Central memory CD4-positive, alpha-beta T cell (primary cell): ENCODE data around the gene MAP3K10.

ENCODE experiments used
- DNase-seq: peaks from one replicate; pipeline ENCODE4 v3.0.0; 2022

MAP3K10 gene

DNA sequence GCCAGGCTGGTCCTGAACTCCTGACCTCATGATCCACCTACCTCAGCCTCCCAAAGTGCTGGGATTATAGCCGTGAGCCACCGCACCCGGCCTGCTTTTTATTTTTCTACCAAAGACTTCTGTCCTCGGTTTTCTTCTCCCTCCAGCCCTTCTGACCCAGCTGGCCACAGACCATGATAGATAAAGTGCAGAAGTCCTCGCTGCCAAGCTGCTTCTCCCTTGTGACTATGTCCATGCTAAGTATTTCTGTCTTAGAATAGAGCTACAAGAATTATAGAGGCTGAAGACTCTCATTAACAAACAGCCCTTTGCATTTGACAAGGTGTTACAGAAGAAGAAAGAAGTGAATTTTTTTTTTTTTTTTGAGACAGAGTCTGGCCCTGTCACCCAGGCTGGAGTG lies 15.4 kb upstream of the MAP3K10 start:
- DNase-seq, result no peak

DNA sequence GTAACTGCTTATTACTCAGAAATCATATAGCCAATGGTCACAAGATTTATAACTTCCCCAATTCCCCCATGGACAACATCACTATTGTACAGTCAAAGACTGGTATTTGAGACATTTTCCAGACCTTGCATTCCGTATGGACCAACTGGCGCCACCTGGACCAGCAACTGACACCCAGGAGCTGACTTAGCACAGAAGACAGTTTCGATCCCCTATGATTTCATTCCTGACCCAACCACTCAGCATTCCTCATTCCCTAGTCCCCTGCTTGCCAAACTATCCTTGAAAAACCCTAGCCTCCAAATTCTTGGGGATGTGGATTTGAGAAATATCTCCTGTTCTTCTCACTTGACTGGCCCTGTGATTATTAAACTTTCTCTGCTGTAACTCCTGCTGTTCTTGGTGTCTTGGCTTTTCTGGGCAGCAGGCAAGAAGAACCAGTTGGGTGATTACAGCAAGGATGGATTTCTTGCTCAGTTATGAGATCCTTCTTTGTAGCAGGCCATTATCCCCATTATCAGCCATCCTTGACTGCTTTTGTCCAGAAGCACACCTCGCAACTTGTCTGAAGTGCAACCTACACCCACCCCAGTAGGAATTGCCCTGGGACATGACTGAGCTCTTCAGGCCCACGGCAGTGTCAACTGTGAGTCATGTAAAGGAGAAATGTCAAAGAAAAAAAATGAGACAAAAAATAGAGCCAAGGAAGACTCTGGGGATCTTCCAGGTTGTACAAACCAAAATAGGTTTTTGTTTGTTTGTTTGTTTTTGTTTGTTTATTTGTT lies 13.7 kb upstream of the MAP3K10 start:
- no peak for DNase-seq

DNA sequence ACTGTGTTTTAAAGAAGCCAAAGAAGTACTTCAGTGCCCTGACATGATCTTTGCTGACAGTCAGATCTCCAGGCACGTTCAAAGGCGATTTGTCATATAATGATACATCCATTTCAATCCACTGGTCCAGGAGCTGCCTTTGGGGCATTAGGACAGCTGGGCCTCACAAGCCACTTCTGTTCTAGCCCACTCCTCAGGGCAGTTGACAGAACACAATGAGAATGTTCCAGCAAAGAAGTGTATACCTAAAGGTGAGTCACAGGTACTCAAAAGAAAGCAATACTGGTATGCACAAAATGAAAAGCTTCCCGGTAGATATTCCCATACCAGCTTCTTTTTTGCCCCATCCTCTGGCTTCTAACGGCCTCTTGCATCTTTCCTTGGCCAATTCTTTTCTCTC lies 12.5 kb upstream of the MAP3K10 start:
- no peak for DNase-seq

DNA sequence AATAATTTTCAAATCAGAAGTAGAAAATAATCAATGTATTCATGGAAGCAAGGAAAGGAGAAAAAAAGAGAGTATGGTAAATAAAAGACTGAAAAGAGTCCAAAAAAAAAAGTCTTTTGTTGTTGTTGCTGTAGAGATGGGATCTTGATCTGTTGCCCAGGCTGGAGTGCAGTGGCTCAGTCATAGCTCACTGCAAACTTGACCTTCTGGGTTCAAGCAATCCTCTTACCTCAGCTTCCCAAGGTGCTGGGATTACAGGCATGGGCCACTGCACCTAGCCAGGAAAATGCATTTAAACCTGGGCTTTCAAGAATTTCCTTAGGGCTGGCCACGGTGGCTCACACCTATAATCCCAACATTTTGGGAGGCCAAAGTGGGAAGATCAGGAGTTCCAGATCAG lies 7.0 kb upstream of the MAP3K10 start:
- DNase-seq, result no peak

DNA sequence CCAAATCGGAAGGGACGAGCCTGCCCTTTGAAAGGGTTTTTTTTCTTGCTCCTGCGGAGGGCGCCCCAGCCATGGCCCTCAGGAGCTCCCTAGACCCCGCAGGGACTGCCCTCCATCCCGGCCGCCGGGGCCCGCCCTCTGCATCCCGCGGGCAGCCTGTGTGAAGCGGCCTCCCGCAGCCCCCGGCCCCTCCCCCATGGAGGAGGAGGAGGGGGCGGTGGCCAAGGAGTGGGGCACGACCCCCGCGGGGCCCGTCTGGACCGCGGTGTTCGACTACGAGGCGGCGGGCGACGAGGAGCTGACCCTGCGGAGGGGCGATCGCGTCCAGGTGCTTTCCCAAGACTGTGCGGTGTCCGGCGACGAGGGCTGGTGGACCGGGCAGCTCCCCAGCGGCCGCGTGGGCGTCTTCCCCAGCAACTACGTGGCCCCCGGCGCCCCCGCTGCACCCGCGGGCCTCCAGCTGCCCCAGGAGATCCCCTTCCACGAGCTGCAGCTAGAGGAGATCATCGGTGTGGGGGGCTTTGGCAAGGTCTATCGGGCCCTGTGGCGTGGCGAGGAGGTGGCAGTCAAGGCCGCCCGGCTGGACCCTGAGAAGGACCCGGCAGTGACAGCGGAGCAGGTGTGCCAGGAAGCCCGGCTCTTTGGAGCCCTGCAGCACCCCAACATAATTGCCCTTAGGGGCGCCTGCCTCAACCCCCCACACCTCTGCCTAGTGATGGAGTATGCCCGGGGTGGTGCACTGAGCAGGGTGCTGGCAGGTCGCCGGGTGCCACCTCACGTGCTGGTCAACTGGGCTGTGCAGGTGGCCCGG lies 815 bp downstream of the MAP3K10 start:
- DNase-seq, result no peak

GRCh38 chr19:40192758-40193586 lies 1.7 kb downstream of the MAP3K10 start:
- no peak for DNase-seq

- DNase-seq, result no peak
Observed at GRCh38 chr19:40193587-40193849, 2.3 kb downstream of the MAP3K10 start.

DNA sequence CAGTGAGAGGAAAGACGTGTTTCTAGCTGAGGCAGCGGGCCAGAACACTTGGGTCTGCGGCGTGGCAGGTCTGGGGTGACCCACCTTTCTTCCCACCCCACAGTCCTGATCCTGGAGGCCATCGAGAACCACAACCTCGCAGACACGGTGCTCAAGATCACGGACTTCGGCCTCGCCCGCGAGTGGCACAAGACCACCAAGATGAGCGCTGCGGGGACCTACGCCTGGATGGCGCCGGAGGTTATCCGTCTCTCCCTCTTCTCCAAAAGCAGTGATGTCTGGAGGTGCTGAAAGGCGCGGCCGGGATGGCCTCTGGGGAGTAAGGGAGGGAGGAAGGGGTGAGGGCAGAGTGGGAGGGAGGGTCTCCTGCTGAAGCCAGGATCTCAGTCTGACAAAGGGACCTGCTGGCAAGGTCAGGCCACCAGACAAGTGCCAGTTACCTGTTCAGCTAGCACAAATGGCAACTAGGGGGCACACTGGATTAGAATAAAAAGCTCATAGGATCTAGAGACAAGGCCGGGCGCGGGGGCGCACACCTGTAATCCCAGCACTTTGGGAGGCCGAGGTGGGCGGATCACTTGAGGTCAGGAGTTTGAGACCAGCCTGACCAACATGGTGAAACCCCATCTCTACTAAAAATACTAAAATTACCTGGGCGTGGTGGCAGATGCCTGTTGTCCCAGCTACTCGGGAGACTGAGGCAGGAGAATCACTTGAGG lies 7.2 kb downstream of the MAP3K10 start:
- no peak for DNase-seq

- DNase-seq, result no peak
Observed at GRCh38 chr19:40200341-40201099, 9.3 kb downstream of the MAP3K10 start.

- DNase-seq, result no peak
Observed at GRCh38 chr19:40204381-40204780, 13.2 kb downstream of the MAP3K10 start.

GRCh38 chr19:40205760-40206159 lies 14.5 kb downstream of the MAP3K10 start:
- DNase-seq, result no peak

DNA sequence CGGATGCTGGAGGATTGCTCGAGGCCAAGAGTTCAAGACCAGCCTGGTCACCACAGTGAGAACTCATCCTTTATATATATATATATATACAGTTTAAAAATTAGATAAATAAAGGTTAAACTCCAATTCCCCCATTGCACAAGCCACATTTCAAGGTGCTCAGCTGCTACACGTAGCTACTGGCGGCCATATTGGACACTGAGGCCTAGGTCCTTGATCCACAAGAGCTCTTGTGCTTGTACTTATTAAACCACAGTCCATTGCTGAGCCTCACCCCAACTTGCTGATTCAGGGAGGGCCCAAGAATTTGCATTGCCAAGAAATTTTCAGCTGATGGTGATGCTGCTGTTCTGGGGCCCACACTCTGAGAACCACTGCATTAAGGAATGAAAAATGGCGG lies 17.4 kb downstream of the MAP3K10 start:
- no peak for DNase-seq

DNA sequence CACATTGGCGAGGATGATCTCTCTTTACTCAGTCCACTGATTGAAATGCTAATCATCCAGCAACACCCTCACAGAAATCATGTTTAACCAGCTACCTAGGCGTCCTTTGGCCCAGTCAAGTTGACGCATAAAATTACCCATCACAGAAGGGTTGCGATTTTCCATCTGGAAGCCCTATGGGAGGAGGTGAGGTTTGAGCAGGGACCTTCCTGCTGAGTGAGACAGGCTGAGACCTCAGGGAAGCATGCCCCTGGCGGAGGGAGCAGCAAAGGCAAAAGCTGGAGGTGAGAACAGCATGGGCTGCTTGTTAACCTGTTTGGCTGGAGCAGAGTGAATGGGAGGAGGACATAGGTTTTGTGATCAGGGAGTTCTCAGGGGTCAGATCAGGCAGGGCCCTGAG lies 19.7 kb downstream of the MAP3K10 start:
- no peak for DNase-seq

DNA sequence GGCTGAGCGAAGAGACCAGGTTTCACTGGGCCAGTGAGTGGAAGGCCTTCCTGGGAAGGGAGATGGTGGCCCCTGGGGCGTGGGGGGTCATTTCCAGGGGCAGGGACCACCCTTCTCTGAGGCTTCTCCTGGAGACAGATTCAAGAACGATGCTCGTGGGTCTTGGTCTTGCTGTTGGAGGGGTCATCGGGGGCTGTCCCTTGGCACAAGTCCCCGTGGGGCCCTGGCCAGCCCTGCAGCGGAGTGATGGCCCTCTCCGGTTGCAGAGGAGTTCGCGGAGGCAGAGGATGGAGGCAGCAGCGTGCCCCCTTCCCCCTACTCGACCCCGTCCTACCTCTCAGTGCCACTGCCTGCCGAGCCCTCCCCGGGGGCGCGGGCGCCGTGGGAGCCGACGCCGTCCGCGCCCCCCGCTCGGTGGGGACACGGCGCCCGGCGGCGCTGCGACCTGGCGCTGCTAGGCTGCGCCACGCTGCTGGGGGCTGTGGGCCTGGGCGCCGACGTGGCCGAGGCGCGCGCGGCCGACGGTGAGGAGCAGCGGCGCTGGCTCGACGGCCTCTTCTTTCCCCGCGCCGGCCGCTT lies 22.1 kb downstream of the MAP3K10 start:
- DNase-seq, result no peak

DNA sequence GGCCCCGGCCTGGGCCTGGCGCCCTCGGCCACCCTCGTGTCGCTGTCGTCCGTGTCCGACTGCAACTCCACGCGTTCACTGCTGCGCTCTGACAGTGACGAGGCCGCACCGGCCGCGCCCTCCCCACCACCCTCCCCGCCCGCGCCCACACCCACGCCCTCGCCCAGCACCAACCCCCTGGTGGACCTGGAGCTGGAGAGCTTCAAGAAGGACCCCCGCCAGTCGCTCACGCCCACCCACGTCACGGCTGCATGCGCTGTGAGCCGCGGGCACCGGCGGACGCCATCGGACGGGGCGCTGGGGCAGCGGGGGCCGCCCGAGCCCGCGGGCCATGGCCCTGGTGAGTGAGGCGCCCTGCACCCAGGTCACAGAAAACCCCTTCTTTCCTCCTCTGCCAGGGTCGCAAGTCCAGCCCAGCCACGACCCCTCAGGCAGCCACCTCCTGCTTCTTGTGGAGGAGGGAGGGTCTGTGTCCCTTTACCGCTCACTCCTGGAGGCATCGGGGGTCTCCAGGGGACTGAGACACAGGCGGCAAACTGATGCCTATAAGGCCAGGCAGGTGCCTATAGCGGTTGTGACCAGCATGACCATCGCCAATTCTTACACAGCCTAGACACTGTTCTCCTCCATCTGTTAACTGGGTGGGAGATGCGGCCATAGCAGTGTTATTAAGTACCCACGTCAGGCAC lies 22.8 kb downstream of the MAP3K10 start:
- no peak for DNase-seq

DNA sequence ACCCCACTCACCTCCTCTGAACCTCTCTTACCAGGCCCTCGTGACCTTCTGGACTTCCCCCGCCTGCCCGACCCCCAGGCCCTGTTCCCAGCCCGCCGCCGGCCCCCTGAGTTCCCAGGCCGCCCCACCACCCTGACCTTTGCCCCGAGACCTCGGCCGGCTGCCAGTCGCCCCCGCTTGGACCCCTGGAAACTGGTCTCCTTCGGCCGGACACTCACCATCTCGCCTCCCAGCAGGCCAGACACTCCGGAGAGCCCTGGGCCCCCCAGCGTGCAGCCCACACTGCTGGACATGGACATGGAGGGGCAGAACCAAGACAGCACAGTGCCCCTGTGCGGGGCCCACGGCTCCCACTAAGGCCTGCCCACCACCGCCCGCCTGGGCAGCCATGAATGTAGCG lies 23.7 kb downstream of the MAP3K10 start:
- no peak for DNase-seq

DNA sequence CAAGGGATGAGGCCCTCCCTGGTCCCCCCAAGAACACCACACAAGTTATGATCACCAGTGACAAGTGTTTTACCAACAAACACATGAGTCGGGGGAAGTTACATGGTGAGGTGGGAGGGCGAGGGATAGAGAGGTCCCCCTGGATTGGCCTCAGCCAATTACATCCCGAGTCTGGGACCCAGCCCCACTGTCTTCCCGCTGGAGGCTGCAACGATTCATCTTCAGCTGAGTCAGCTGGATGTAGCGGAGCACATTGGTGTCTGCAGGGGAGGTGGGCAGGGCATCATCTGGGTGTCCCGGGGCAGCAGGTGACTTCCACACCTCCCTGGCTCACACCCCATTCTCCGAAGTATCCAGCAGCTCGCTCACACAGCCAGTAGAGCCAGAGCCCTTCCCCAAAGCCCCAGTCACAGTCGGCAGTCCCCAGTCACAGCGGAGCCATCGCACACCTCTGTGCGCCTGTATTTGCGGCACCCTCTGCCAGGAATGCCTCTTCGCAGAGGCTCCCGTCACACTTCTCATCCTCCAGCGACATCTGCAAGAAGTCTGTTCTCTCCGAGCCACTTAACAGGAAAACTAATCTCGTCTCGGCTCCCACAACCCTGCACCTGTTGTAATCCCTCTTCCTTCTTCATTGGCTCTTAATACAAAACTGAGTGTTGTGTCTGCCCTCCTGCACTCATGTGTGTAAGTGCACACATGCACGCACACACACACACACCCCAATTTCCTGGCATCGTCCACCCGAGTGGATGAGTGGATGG lies 25.0 kb downstream of the MAP3K10 start:
- no peak for DNase-seq

GRCh38 chr19:40216777-40217026 lies 25.5 kb downstream of the MAP3K10 start:
- no peak for DNase-seq

DNA sequence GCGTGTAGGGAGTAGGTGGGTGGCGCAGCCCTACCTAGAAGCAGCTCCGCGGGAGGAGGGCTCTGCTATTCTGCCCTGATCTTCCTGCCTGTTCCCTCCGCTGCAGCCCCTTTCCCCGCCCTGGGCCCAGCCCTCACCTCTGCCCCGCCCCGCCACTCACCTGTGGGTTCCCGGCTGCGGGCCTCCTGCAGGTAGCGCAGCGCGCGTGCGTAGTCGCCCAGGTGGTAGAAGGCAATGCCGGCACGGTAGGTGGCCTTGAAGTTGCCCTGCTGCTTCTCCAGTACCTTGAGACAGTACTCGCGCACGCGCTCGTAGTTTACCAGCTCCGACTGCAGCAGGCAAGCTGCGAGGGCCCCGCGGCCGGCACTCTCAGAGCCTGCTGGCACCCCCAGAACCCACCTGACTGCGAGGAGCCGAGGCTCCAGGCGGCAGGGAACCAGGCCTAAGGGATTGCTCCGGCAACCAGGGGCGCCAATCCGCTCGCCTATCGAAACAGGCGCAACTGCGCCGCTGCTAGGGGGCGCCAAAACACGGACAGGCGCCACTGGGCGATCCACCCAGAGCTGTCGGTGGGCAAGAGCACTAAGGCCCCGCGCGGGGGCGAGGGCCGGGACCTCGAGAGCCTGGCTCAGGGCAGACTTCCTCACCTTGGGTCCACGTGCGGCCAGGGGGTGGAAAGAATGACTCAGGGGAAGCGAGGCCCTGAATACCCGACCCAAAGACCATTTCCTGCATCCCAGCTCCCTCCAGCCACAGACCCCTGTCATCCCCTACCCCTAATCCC lies 26.0 kb downstream of the MAP3K10 start:
- no peak for DNase-seq
